ENCODE measurements around the gene NEURL1. TPM values are rescaled to one million over a fixed set of nuclear protein-coding genes. Genes with fewer than 3 reads are reported as not detected.

NEURL1 gene
- total and polyA plus RNA-seq, 2 donors (not counting 3 experiments of a cell fraction or from before 2014, with no cell fraction given) = 0.06 to 0.22 TPM

- no peaks in the 10 kb centered on the region for H3K36me3 ChIP-seq (ENCODE audit: control insufficient read depth in 2 of 2, extremely low read depth in 1 of 2, insufficient read depth in 2 of 2, low read length in 2 of 2)
- H3K79me2 ChIP-seq (ENCODE audit: control insufficient read depth, insufficient read depth, low read length) = no peaks in the 10 kb centered on the region
- no peak for FAIRE-seq
- no peak overlapping the region for H3K9ac ChIP-seq (replicated peaks; ENCODE audit: extremely low read depth, insufficient read depth, low read length)
- ChIA-PET POLR2A (no interaction called here), CTCF (no interaction called here)
- no peaks in the 10 kb centered on the region for H3K9me3 ChIP-seq (replicated peaks; ENCODE audit: control insufficient read depth, insufficient read depth, low read length)
- H3K27me3 ChIP-seq (ENCODE audit: control insufficient read depth in 2 of 2, insufficient read depth in 2 of 2, low read length in 2 of 2) = peaks cover 0 to 2% of the 10 kb centered on the region in 2 experiments
- intact Hi-C loops (cut with micrococcal nuclease) (no loop called here), dilution Hi-C loops (cut with MboI; ENCODE audit: extremely low pct_ligation_motif_present, low sequenced_read_pairs) (no loop called here)
- no peak for DNase-seq (ENCODE audit: low read depth, low spot score)
- no peaks in the 10 kb centered on the region for H3K4me1 ChIP-seq (ENCODE audit: control insufficient read depth, extremely low read depth, insufficient read depth, low read length)
- no peak overlapping the region for H2AFZ ChIP-seq (ENCODE audit: low read depth, low read length)
- no peak overlapping the region for H3K27ac ChIP-seq (ENCODE audit: insufficient read depth, low read depth, low read length)
- no peak overlapping the region for H3K4me2 ChIP-seq (ENCODE audit: insufficient read depth, low read length)
- no peaks in the 10 kb centered on the region for H4K20me1 ChIP-seq (replicated peaks; ENCODE audit: control insufficient read depth, extremely low read depth, insufficient read depth, low read length)
- TF ChIP-seq MAX (IDR thresholded peaks at IDR 0.05; ENCODE audit: insufficient read depth, insufficient read length) (no peak), POLR2AphosphoS5 (IDR thresholded peaks at IDR 0.05; ENCODE audit: insufficient read depth, low read depth, low read length) (no peak), FOS (IDR thresholded peaks at IDR 0.05; ENCODE audit: borderline replicate concordance, insufficient read depth, low read length) (no peak), POLR2A (IDR thresholded peaks at IDR 0.05; ENCODE audit: low read depth, low read length) (no peak), GATA2 (IDR thresholded peaks at IDR 0.05; ENCODE audit: insufficient read depth, insufficient read length, low read depth, low read length) (no peak), CTCF (IDR thresholded peaks at IDR 0.05; ENCODE audit: extremely low read depth in 1 of 2, insufficient read depth in 1 of 2, low read depth in 1 of 2, low read length in 2 of 2) (no peak)
- H3K4me3 ChIP-seq (replicated peaks in 1 of 3; ENCODE audit: insufficient read depth in 1 of 3, low read depth in 1 of 3, low read length in 3 of 3) = no peak overlapping the region
- H3K9me1 ChIP-seq (replicated peaks; ENCODE audit: control insufficient read depth, extremely low read depth, insufficient read depth, low read length) = no peaks in the 10 kb centered on the region
- no TSS peak for BruUV-seq (replicated peaks)
Measured at GRCh38 chr10:103463499-103463898, 30.0 kb upstream of the NEURL1 start.

Measured in endothelial cell of umbilical vein (primary cell).